ENCODE measurements around the gene DNAJC4.

DNAJC4 gene

GRCh38 chr11:64230171-64230984 is at the start of gene DNAJC4:
TSS of gene DNAJC4 (plus strand) at chr11:64230548. CDS start at chr11:64230855, 307 bp downstream.
- peak; percentile 89 for DNase-seq

DNA sequence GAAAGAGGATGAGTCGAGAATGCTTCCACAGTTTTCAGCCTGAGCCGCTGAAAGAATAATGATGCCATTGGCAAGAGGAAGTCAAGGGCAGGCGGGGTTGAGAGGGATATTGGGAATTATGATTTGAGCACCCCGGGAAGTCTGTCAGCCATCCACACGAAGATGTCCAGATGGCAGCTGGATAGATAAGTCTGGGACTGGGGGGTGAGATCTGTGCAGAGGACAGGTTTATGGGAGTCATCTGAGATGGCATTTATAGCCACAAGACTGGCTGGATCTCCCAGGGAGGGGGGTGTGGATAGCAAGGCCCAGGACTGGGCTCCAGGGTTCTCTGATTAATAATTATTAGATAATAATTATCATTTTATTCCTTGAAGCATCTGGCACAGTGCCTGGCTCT is 49.5 kb upstream of the DNAJC4 start:
- no peak for DNase-seq

DNA sequence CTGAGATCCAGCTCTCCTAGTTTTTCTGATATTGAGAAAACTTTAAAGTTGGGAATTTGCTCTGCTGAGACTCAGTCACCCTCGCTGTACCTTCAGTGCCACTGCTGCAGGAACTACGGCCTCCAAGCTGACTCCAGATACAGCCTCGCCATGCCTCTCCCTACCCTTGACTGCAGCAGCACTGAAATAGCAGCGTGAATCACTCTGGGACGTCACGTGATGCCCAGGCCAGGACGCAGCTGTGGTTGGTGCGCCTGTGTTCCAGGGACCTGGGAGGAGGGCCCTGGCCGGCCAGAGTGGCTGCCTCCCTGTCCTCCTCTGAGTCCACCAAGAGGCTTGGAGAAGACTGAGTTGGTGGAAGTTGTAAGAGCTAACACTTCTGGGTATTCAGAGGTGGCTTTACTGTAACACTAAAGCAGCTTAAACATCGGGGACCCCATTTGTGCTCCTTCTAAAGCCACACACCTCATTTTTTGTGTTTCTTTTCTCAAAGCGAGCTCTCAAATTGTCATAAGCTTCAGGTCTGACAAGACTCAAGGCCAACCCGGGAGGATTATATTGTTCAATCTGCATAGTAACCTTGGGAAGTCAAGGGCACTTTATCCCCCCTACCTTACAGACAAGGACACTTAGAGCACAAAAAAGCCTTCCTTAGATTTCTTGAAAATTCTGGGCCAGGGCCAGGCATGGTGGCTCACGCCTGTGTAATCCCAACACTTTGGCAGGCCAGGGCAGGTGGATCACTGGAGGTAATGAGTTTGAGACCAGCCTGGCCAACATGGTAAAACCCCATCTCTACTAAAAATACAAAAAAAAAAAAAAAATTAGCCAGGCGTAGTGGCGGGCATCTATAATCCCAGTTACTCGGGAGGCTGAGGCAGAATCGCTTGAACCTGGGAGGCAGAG is 48.6 kb upstream of the DNAJC4 start:
- peak; percentile 61 for DNase-seq

DNA sequence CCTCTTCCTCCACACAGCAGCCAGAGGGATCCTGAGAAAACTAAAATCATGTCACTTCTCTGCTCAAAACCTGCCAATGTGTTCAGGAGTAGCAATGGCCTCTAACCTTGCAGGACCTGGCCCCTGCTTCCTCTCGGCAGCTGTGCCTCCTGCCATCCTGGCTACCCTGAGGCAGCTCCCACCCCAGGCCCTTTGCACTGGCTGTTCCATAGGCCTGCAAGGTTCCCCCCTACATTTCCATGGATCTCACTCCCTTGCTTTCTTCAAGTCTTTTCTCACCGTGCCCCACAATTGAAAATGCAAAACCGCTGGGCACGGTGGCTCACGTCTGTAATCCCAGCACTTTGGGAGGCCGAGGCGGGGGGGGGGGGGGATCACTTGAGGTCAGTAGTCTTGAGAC is 46.5 kb upstream of the DNAJC4 start:
- DNase-seq, result no peak

GRCh38 chr11:64185175-64185692 is 45.1 kb upstream of the DNAJC4 start:
- DNase-seq, result no peak

GRCh38 chr11:64185693-64186491 is 44.5 kb upstream of the DNAJC4 start, which contains the start of gene STIP1:
TSS of gene STIP1 (plus strand) at chr11:64186171. CDS start at chr11:64186262, 91 bp downstream.
- peak; percentile 100 for DNase-seq

DNA sequence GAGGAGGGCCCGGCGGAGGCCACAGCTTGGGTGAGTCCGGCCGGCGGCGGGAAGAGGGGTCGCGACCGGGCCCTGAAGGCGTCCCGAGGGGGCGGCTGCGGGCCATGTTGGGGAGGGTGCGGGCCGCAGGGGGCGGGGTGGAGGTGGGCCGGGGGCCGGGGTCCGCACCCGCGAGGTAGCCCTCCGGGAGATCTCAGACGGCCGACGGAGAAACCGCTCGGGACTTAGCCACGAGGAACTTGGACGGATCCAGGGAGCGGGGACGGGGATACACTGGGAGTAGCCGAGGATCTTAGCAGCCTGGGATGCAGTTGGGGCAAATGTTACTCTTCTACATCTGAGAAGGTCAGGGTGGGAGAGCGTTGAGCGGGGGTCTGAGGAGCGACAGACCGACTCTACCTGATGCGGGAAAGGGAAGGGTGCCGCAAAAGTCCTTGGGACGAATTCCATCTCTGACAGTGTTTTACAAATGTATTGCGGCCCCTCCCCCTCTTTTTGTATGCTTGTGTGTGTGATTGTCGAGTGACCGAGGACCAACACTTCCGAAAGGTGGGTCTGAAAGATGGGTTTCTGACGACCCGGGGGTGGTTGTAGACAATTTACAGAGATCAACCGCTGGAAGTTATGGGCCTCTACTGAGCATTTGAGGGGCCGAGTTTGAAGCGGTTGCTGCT is 43.7 kb upstream of the DNAJC4 start:
- no peak for DNase-seq

- no peak for DNase-seq
Measured at GRCh38 chr11:64192434-64192833, 37.9 kb upstream of the DNAJC4 start.

DNA sequence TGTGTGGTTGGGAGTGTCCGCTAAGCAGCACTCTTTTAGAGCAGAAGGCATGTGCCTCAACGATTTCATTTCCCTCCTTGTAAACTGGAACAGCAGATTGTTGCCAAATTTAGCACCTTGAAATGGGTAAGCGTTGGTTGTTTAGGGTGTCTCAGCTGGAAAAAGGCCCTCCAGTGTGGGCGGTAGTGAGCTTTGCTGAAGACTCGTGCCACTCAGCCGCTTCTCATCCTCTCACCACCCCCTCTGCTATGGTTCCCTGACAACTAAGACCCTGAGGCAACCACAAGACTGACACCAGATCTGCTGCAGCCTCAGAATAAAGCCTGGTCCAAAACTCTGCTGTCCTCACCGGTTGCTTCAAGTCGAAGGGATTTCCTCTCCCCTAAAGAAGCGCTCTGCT is 33.7 kb upstream of the DNAJC4 start:
- DNase-seq, result no peak

DNA sequence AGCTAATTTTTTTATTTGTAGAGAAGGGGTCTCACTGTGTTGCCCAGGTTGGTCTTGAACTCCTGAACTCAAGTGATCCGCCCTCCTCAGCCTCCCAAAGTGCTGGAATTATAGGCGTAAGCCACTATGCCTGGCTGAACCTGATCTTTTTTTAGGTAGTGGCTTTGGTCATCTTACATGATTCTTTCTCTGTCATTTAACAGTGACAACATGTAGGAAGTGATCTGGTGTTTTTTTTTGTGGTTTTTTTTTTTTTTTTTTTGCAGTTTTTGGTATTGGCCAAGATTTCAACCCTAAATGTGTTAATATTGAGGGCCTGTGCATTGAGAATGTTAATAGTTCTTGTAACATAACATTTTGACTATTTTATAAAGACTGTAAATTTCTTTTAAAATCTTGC is 31.8 kb upstream of the DNAJC4 start:
- no peak for DNase-seq

DNA sequence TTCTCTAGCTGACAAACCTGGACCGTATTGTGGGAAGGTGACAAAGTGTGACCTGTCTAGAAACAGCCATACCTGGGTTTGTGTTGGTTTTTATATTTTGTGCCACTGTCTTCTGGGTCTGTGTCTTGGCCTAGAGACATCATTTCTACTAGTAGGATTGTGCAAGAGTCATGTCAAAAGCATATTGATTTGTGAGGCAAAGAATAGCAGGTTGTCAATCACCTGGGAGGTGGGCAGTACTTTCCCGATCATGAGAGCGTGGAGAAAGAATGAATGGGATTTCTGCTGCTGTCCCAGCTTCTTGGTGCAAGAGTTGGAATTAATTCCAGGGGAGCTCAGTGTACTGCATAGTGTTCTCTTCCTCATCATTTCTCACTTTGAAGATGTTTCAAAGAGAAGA is 28.8 kb upstream of the DNAJC4 start:
- no peak for DNase-seq

DNA sequence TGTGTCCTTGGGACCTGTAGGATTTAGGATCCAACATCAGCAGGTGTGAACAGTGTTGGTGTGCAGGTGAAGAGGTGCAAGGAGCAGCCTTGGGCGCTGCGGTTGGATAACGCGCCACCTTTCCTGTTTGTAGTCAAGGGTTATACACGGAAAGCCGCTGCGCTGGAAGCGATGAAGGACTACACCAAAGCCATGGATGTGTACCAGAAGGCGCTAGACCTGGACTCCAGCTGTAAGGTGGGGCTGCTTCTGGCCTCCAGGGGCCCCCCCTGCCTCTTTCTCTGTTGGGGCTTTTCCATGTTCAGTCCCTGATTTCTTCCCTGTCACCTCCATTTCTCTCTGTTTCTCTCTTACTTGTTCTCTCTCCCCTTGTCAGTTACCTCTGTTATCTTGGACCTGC is 27.4 kb upstream of the DNAJC4 start:
- no peak for DNase-seq

DNA sequence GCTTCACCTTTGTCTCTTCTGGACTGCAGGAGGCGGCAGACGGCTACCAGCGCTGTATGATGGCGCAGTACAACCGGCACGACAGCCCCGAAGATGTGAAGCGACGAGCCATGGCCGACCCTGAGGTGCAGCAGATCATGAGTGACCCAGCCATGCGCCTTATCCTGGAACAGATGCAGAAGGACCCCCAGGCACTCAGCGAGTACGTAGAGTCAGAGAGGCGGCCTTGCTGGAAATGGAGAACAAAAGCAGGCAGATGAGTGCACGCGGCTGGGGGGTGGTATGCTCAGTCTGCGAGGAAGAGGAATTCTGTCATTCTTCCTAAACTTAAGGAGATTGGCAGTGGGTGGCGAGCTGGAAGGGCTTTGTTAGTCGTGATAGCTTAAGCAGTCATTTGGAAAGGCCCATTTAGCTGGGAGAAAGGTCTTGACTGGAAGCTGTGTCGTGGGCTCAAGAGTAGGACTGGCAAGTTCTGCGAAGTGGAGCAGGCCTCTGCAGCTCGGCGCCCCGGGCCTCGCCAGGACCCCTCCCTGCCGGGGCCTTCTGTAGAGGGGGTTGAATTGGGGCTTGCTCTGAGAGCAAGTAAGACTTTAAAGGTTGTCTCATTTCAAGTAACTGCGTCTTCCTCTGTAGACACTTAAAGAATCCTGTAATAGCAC is 26.8 kb upstream of the DNAJC4 start:
- DNase-seq, result no peak

- no peak for DNase-seq
Measured at GRCh38 chr11:64204080-64204440, 26.3 kb upstream of the DNAJC4 start.

DNA sequence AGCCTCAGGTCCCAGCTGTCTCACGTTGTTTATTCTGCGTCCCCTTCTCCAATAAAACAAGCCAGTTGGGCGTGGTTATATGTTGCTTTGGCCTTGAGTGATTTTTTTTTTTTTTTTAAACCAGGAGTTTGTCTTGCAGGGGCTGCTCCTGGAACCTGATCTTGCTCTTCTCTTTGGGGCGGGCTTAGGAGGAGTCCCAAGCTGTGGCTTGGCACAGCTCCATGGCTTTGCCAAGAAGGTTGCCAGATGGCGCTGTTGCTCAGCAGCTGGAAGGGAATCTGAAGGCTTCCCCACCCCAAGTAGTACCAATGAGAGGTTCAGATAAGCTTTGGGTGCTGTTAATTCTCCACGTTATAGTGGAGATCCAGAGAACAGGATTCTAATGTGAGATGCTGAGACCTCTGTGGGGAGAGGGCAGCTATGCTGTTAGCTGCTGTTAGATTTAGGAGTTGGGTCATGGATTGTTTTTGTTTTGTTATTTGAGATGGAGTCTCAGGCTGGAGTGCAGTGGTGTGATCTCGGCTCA is 25.8 kb upstream of the DNAJC4 start:
- DNase-seq, result peak; percentile 85

DNA sequence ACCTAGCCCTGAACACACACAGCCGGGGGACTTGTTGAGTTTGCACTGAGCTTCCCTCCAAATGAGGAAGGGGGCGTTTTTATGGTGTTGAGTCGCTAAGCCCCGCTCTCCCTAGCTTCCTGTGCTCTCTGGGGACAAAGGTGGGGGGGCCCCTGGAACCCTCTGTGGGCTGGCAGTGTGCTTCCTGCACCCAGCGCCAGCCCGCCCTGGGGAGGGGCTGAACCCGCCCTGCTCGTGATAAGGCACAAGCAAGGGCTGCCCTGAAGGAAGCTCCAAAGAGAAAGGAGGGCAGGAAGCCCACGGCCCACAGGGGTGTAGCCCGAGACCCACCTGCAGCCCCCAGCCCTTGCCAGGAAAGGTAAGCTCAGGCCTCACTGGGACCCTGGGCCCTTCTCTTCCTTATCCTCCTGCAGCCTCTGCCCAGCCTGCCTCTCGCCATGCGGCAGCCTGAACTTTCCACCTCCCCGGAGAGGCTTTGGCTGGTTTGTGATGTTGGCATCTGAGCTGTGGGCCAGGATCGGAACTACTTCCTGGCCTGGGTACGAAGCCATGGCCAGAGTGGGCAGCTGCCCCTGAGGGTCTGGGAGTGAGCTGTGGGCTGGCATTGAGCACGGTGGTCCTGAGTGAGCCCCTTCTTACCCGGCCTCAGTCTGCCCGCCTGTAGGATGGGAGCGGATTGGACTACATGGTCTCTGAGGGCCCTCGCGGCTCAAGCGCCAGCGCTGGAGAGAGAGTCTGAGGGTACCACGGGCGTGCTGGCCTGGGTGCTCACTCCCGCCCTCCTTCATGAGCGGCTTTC is 23.7 kb upstream of the DNAJC4 start, which contains the start of gene FERMT3:
TSS of gene FERMT3 (plus strand) at position 265 of the 799 bp plus-strand sequence. CDS start 644 bp downstream, outside the sequence.
- DNase-seq, result peak; percentile 72

- peak; percentile 79 for DNase-seq
Measured at GRCh38 chr11:64207256-64208085, 22.9 kb upstream of the DNAJC4 start.

DNA sequence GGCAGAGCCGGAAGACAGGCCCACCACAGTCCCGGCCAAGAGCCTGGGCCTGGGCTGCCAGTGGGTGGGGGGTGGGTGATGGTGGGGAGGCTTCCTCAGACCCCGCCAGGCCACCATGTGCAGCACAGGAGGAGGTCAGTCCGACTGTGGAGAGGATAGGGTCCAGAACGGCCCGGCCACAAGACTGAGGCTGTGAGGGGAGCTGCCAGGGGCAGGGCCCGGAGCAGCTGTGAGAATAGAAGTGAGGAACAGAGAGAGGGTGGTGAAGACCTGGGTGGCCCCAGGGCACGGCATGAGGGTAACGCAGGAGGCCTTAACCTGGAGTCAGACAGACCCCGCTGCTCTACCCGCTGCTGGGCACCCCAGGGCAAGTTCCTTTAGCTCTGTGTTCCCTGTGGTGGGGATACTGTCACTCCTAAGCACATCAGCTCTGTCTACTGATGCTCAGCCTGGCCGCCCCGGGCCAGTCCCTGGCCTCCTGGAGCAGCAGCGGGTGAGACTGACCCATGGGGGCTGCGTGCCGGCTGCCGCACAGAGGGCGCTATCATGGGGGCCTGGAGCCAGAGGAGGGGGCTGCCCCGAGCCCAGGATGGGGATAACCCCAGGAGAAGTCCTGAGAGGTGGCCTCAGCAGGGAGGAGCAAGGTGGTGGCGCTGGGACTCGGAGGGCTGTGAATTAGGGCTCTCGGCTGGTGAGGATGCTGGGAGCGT is 22.1 kb upstream of the DNAJC4 start:
- DNase-seq, result no peak

Measured in CD4-positive, alpha-beta T cell treated with Interferon gamma for 1 hour (primary cell).